Liver (tissue), 9 donors: ENCODE results near the gene LRRC4B. TPM values are rescaled to one million over a fixed set of nuclear protein-coding genes. Genes with fewer than 3 reads are reported as not detected.

Experiments used
- DNase-seq: peaks from one replicate; pipeline ENCODE4 v3.0.0-alpha.2; 2017; ENCODE audit warnings: low spot score
- H3K27ac ChIP-seq, 2 donors: one replicate each; pipeline ENCODE4 v1.7.0; 2013; ENCODE audit warnings: inconsistent platforms in 2 of 2, low read length in 2 of 2, control low read depth in 1 of 2, low read depth in 1 of 2, mild to moderate bottlenecking in 1 of 2
- H3K27me3 ChIP-seq, 4 donors: one replicate each; pipeline versions ENCODE4 v1.6.1 to v1.7.0; 2013; ENCODE audit warnings: low read length in 3 of 4, inconsistent platforms in 1 of 4, mild to moderate bottlenecking in 1 of 4, moderate library complexity in 1 of 4; ENCODE audit not compliant: control insufficient read depth in 4 of 4, insufficient read depth in 4 of 4
- H3K36me3 ChIP-seq, 4 donors: one replicate each; pipeline versions ENCODE4 v1.6.1 to v1.7.0; 2013; ENCODE audit warnings: low read length in 3 of 4, mild to moderate bottlenecking in 3 of 4, low read depth in 1 of 4, moderate library complexity in 1 of 4; ENCODE audit not compliant: control insufficient read depth in 4 of 4, insufficient read depth in 3 of 4
- H3K4me1 ChIP-seq, 4 donors: one replicate each; pipeline versions ENCODE4 v1.6.1 to v1.7.0; 2013; ENCODE audit warnings: low read length in 3 of 4, mild to moderate bottlenecking in 3 of 4, moderate library complexity in 1 of 4; ENCODE audit not compliant: control insufficient read depth in 4 of 4, insufficient read depth in 4 of 4
- H3K4me3 ChIP-seq, 3 donors: one replicate each; pipeline versions ENCODE4 v1.6.1 to v1.7.0; 2013; ENCODE audit warnings: low read length in 3 of 3, control low read depth in 1 of 3, low read depth in 1 of 3, mild to moderate bottlenecking in 1 of 3
- H3K9ac ChIP-seq, 2 donors: one replicate each; pipeline ENCODE4 v1.7.0; 2013; ENCODE audit warnings: low read length in 2 of 2, mild to moderate bottlenecking in 2 of 2, moderate library complexity in 2 of 2, control low read depth in 1 of 2, low read depth in 1 of 2
- H3K9me3 ChIP-seq, 4 donors: one replicate each; pipeline versions ENCODE4 v1.6.1 to v1.7.0; 2013; ENCODE audit warnings: low read length in 3 of 4; ENCODE audit not compliant: control insufficient read depth in 4 of 4
- EGR1 ChIP-seq, 2 donors: IDR thresholded peaks; 2 replicates each; pipeline ENCODE4 v1.6.1; 2016 to 2018; ENCODE audit warnings: antibody characterized with exemption in 2 of 2, low read depth in 2 of 2
- FOXA1 ChIP-seq: IDR thresholded peaks from 2 replicates; pipeline ENCODE4 v1.6.1; 2016; ENCODE audit warnings: antibody characterized with exemption
- FOXA2 ChIP-seq: IDR thresholded peaks from 2 replicates; pipeline ENCODE4 v1.6.1; 2016; ENCODE audit warnings: antibody characterized with exemption
- GABPA ChIP-seq, 2 donors: IDR thresholded peaks in 1 of 2; conservative IDR thresholded peaks in 1 of 2; 2 replicates each; pipeline ENCODE4 v1.6.1; 2016; ENCODE audit warnings: antibody characterized with exemption in 2 of 2, mild to moderate bottlenecking in 1 of 2, moderate library complexity in 1 of 2
- HNF4A ChIP-seq, 2 donors: conservative IDR thresholded peaks; 2 replicates each; pipeline ENCODE4 v1.6.1; 2016; ENCODE audit warnings: antibody characterized with exemption in 2 of 2, mild to moderate bottlenecking in 2 of 2
- JUND ChIP-seq, 2 donors: IDR thresholded peaks; 2 replicates each; pipeline ENCODE4 v1.6.1; 2016; ENCODE audit warnings: antibody characterized with exemption in 2 of 2
- NR2F2 ChIP-seq: IDR thresholded peaks from 2 replicates; pipeline ENCODE4 v1.6.1; 2016; ENCODE audit warnings: antibody characterized with exemption
- RAD21 ChIP-seq, 2 donors: IDR thresholded peaks; 2 replicates each; pipeline ENCODE4 v1.6.1; 2016; ENCODE audit warnings: antibody characterized with exemption in 2 of 2, mild to moderate bottlenecking in 2 of 2
- SP1 ChIP-seq: IDR thresholded peaks from 2 replicates; pipeline ENCODE4 v1.6.1; 2018; ENCODE audit warnings: antibody characterized with exemption, mild to moderate bottlenecking
- TAF1 ChIP-seq: conservative IDR thresholded peaks from 2 replicates; pipeline ENCODE4 v1.6.1; 2016; ENCODE audit warnings: antibody characterized with exemption, mild to moderate bottlenecking
- YY1 ChIP-seq: IDR thresholded peaks from 2 replicates; pipeline ENCODE4 v1.6.1; 2016; ENCODE audit warnings: antibody characterized with exemption, mild to moderate bottlenecking
- WGBS: extraction: QIAGEN DNeasy Blood & Tissue Kit; methylation state at CpG from one replicate; pipeline ENCODE4 v1.1.7; 2013; 5-methylcytosine and 5-hydroxymethylcytosine counted together
- polyA plus RNA-seq, 2 donors: library from polyadenylated mRNA; stranded (reverse) in 1 of 2; unstranded in 1 of 2; fragments of 200-250 nt in 1 of 2; fragments of >200 nt in 1 of 2; fragmentation: Nextera tagmentation in 1 of 2; extraction: Ambion mirVana in 1 of 2; gene quantifications; one replicate each; pipeline versions ENCODE4 v1.2.1 to v1.2.3, GENCODE V29; 2013 to 2015
- total RNA-seq, 2 donors: library from RNA; depleted of rRNA; stranded (reverse); fragments of >200 nt; gene quantifications; one replicate each; pipeline ENCODE4 v1.2.3, GENCODE V29; 2014
- TF ChIP-seq, protein P1 (sequence below): IDR thresholded peaks from 2 replicates; pipeline ENCODE4 v1.6.1; 2016; ENCODE audit warnings: antibody characterized with exemption
- TF ChIP-seq, protein P2 (sequence below): IDR thresholded peaks from 2 replicates; pipeline ENCODE4 v1.6.1; 2016; ENCODE audit warnings: antibody characterized with exemption
- TF ChIP-seq, protein P3 (sequence below): fragments of 150-350 bp; IDR thresholded peaks from 2 replicates; pipeline ENCODE4 v1.5.1; 2017; ENCODE audit warnings: improper control_type of control experiment, low read depth, low read length; ENCODE audit not compliant: missing input control
- donor health status: healthy.
- donor health status: healthy.
- donor health status: healthy.
- donor health status: healthy.
- donor health status: healthy.

Gene LRRC4B
- total and polyA plus RNA-seq, 4 donors = 0.11 to 1.1 (median 0.79) TPM

DNA sequence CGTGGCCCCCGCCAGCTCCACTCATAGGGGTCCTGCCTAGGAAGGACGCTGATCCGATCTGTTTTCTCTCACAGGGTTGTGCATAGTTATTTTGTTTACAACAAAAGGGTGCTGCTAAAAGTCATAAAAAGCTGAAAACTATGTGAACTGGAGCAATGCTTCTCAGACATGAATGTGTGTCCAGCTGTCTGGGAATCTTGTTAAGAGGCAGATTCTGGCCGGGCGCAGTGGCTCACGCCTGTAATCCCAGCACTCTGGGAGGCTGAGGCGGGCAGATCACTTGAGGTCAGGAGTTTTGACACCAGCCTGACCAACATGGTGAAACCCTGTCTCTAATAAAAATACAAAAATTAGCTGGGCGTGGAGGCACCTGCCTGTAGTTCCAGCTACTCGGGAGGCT is 8.6 kb downstream of the LRRC4B start:
- no peak for TF ChIP-seq NR2F2
- TF ChIP-seq RAD21 (IDR thresholded peaks at IDR 0.05) = no peak
- TF ChIP-seq, protein P1, sequence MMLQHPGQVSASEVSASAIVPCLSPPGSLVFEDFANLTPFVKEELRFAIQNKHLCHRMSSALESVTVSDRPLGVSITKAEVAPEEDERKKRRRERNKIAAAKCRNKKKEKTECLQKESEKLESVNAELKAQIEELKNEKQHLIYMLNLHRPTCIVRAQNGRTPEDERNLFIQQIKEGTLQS = no peak
- TF ChIP-seq EGR1 (IDR thresholded peaks at IDR 0.05; ENCODE audit: low read depth in 2 of 2) = no peak
- TF ChIP-seq FOXA1 = no peak
- TF ChIP-seq YY1 = no peak
- no peak for TF ChIP-seq HNF4A (conservative IDR thresholded peaks at IDR 0.05)
- no peak for TF ChIP-seq FOXA2
- TF ChIP-seq, protein P2, sequence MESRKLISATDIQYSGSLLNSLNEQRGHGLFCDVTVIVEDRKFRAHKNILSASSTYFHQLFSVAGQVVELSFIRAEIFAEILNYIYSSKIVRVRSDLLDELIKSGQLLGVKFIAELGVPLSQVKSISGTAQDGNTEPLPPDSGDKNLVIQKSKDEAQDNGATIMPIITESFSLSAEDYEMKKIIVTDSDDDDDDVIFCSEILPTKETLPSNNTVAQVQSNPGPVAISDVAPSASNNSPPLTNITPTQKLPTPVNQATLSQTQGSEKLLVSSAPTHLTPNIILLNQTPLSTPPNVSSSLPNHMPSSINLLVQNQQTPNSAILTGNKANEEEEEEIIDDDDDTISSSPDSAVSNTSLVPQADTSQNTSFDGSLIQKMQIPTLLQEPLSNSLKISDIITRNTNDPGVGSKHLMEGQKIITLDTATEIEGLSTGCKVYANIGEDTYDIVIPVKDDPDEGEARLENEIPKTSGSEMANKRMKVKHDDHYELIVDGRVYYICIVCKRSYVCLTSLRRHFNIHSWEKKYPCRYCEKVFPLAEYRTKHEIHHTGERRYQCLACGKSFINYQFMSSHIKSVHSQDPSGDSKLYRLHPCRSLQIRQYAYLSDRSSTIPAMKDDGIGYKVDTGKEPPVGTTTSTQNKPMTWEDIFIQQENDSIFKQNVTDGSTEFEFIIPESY = no peak
- TF ChIP-seq, protein P3, sequence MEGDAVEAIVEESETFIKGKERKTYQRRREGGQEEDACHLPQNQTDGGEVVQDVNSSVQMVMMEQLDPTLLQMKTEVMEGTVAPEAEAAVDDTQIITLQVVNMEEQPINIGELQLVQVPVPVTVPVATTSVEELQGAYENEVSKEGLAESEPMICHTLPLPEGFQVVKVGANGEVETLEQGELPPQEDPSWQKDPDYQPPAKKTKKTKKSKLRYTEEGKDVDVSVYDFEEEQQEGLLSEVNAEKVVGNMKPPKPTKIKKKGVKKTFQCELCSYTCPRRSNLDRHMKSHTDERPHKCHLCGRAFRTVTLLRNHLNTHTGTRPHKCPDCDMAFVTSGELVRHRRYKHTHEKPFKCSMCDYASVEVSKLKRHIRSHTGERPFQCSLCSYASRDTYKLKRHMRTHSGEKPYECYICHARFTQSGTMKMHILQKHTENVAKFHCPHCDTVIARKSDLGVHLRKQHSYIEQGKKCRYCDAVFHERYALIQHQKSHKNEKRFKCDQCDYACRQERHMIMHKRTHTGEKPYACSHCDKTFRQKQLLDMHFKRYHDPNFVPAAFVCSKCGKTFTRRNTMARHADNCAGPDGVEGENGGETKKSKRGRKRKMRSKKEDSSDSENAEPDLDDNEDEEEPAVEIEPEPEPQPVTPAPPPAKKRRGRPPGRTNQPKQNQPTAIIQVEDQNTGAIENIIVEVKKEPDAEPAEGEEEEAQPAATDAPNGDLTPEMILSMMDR = no peak
- no peak for TF ChIP-seq TAF1
- no peak for TF ChIP-seq GABPA (IDR thresholded peaks at IDR 0.05 in 1 of 2, conservative IDR thresholded peaks at IDR 0.05 in 1 of 2)
- no peak for TF ChIP-seq JUND (IDR thresholded peaks at IDR 0.05)
- TF ChIP-seq SP1 = no peak
- WGBS = 57% methylated on average over 10 of the region's 10 CpGs
- peaks cover under 1 to 6% (median 5%) of the 10 kb centered on the region in 4 donors for H3K27me3 ChIP-seq
- H3K4me1 ChIP-seq = peaks cover 0 to 11% (median 2%) of the 10 kb centered on the region in 4 donors
- H3K27ac ChIP-seq = no peak overlapping the region
- DNase-seq = no peak
- H3K9ac ChIP-seq = no peak overlapping the region
- H3K4me3 ChIP-seq = no peak overlapping the region
- no peaks in the 10 kb centered on the region for H3K36me3 ChIP-seq
- H3K9me3 ChIP-seq = no peaks in the 10 kb centered on the region

DNA sequence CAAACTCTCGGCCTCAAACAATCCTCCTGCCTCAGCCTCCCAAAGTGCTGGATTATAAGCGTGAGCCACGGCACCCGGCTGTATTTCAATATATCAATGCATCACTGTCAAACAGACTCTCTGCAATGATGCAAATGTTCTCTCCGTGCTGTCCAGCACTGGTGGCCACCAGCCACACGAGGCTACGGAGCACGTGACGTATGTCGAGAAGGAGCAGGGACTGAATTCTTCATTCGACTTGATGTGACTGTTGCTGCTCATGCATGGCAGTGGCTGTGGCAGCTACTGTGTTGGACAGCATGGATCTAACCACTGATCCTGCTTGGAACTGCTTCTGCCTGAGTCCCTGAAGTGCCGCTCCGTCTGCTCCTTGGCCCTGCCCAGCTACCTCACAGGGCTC is 9.8 kb downstream of the LRRC4B start:
- H3K27me3 ChIP-seq = peaks cover 0 to 7% (median 4%) of the 10 kb centered on the region in 4 donors
- 93% methylated on average over 13 of the region's 13 CpGs for WGBS

More for the DNA sequence above, 9.8 kb downstream of the LRRC4B start:
- Histone ChIP-seq H3K9ac (no peak overlapping the region), H3K4me1 (peaks cover 0 to 11% (median 2%) of the 10 kb centered on the region in 4 donors), H3K4me3 (no peak overlapping the region), H3K9me3 (no peaks in the 10 kb centered on the region), H3K36me3 (no peaks in the 10 kb centered on the region), H3K27ac (no peak overlapping the region)
- TF ChIP-seq, protein P2 = no peak
- no peak for TF ChIP-seq JUND (IDR thresholded peaks at IDR 0.05)
- no peak for DNase-seq
